Thyroid gland (tissue), 4 donors: ENCODE measurements around the gene FBRSL1. TPM values are rescaled to one million over a fixed set of nuclear protein-coding genes. Genes with fewer than 3 reads are reported as not detected.

Experiments
- DNase-seq, 2 donors: peaks; one replicate each; pipeline ENCODE4 v3.0.0-alpha.2; 2019
- H3K27ac ChIP-seq, 3 donors: fragments of 200-600 bp; sonication (generic); 1 replicate in 2 of 3; 2 replicates in 1 of 3; pipeline ENCODE4 v1.5.1; 2016 to 2019; ENCODE audit warnings: mild to moderate bottlenecking in 1 of 3, moderate library complexity in 1 of 3
- H3K27me3 ChIP-seq: fragments of 200-600 bp; sonication (generic); one replicate; pipeline ENCODE4 v1.5.1; 2019
- H3K36me3 ChIP-seq, 2 donors: fragments of 200-600 bp; sonication (generic); one replicate each; pipeline ENCODE4 v1.5.1; 2016 to 2019
- H3K4me1 ChIP-seq, 2 donors: fragments of 200-600 bp; sonication (generic); one replicate each; pipeline ENCODE4 v1.5.1; 2017 to 2019
- H3K4me3 ChIP-seq, 3 donors: fragments of 200-600 bp; sonication (generic); replicated peaks in 1 of 3; 1 replicate in 2 of 3; 2 replicates in 1 of 3; pipeline ENCODE4 v1.5.1; 2016; ENCODE audit warnings: mild to moderate bottlenecking in 1 of 3
- H3K9me3 ChIP-seq: fragments of 200-600 bp; sonication (generic); one replicate; pipeline ENCODE4 v1.5.1; 2017
- CTCF ChIP-seq, 6 experiments: fragments of 200-600 bp in 3 of 6; fragments of 450-650 bp in 3 of 6; sonication (generic) in 3 of 6; IDR thresholded peaks; one replicate each; pipeline ENCODE4 v1.5.1; 2016 to 2019; ENCODE audit warnings: antibody characterized with exemption in 6 of 6, mild to moderate bottlenecking in 2 of 6, inconsistent platforms in 1 of 6, moderate library complexity in 1 of 6
- POLR2A ChIP-seq, 2 donors: fragments of 450-650 bp; IDR thresholded peaks; one replicate each; pipeline ENCODE4 v1.6.1; 2017; ENCODE audit warnings: antibody characterized with exemption in 2 of 2, mild to moderate bottlenecking in 2 of 2, moderate library complexity in 1 of 2
- WGBS, 2 donors: methylation state at CpG; one replicate each; pipeline ENCODE4 v1.1.5; 2017; 5-methylcytosine and 5-hydroxymethylcytosine counted together
- intact Hi-C: fragments of 100-400 bp; cut with DNase I; formaldehyde crosslinking; loops from one replicate; pipeline ENCODE4 v1.15.1; 2023
- total RNA-seq, 4 donors: library from RNA; depleted of rRNA; stranded (reverse); fragments of >200 nt; gene quantifications; one replicate each; pipeline ENCODE4 v1.2.3, GENCODE V29; 2016

The FBRSL1 gene
- total RNA-seq, 4 donors from 2014 or later, result 9.2 to 19.7 (median 12.0) TPM

GRCh38 chr12:132537836-132538662 is 48.1 kb downstream of the FBRSL1 start:
- DNase-seq, result no peak
- no peak overlapping the region for H3K27ac ChIP-seq
- H3K36me3 ChIP-seq, result no peaks in the 10 kb centered on the region
- intact Hi-C loops, result no loop called here
- H3K4me1 ChIP-seq, result no peaks in the 10 kb centered on the region
- H3K9me3 ChIP-seq, result no peaks in the 10 kb centered on the region
- WGBS, 2 donors, result 83 to 89% methylated on average over 8 to 21 of the region's 29 CpGs
- TF ChIP-seq CTCF (IDR thresholded peaks at IDR 0.05) (no peak), POLR2A (IDR thresholded peaks at IDR 0.05) (no peak)
- H3K27me3 ChIP-seq, result no peaks in the 10 kb centered on the region
- H3K4me3 ChIP-seq, result no peak overlapping the region

GRCh38 chr12:132538663-132538990 is 48.7 kb downstream of the FBRSL1 start:
- intact Hi-C loops, result no loop called here
- H3K27ac ChIP-seq, result no peak overlapping the region
- no peak for TF ChIP-seq POLR2A (IDR thresholded peaks at IDR 0.05)
- TF ChIP-seq CTCF (IDR thresholded peaks at IDR 0.05), result no peak
- no peaks in the 10 kb centered on the region for H3K36me3 ChIP-seq
- WGBS, 2 donors, result 96 to 97% methylated on average over 4 of the region's 4 CpGs
- no peaks in the 10 kb centered on the region for H3K27me3 ChIP-seq
- H3K4me1 ChIP-seq, result no peaks in the 10 kb centered on the region
- H3K4me3 ChIP-seq, result no peak overlapping the region
- no peaks in the 10 kb centered on the region for H3K9me3 ChIP-seq
- DNase-seq, result no peak

DNA sequence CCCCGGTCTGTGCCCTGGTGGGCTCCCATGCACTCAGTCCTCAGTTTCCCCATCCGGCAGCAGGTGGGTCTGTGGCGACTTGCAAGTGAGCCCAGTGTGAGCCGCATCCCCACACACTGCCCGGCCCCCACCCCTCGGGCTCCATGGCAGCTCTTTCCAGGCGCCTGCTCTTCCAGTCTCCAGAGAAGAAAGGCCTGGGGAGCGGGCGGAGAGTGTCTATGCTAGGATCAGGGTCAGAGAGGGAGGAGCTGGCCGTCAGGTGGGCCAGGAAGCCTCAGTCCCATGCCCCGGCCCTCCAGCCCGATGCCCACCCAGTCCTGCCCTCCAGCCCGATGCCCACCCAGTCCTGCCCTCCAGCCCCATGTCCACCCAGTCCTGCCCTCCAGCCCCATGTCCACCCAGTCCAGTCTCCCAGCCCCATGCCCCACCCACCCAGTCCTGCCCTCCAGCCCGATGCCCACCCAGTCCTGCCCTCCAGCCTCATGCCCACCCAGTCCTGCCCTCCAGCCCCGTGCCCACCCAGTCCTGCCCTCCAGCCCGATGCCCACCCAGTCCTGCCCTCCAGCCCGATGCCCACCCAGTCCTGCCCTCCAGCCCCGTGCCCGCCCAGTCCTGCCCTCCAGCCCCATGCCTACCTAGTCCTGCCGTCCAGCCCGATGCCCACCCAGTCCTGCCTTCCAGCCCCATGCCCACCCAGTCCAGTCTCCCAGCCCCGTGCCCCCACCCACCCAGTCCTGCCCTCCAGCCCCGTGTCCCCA is 49.2 kb downstream of the FBRSL1 start:
- Histone ChIP-seq H3K36me3 (no peaks in the 10 kb centered on the region), H3K9me3 (no peaks in the 10 kb centered on the region), H3K27ac (no peak overlapping the region), H3K4me3 (no peak overlapping the region), H3K27me3 (no peaks in the 10 kb centered on the region), H3K4me1 (no peaks in the 10 kb centered on the region)
- no peak for DNase-seq
- 92% methylated on average over 12 to 15 of the region's 23 CpGs for WGBS, 2 donors
- TF ChIP-seq POLR2A (IDR thresholded peaks at IDR 0.05) (no peak), CTCF (IDR thresholded peaks at IDR 0.05) (no peak)
- intact Hi-C loops, result no loop called here

DNA sequence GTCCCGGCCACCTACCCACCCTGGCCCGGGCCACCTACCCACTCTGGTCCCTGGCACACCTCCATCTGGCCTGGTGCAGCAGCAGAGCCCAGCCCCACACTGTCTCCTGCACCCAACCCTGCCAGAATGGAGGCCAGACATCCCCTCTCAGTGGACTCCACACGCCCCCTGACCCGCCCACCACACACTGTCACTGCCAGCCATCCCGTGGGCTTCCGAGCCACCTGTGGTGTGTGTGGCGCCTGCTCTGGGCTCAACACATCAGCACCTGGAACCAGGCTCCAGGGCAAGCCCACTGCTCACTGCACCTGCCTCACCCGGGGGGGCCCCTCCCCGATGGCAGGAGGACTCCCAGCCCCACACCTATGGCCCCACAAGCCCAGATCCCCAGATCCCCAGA is 50.5 kb downstream of the FBRSL1 start:
- WGBS, 2 donors, result 88 to 92% methylated on average over 5 to 6 of the region's 9 CpGs
- H3K4me1 ChIP-seq, result no peaks in the 10 kb centered on the region
- no peak overlapping the region for H3K4me3 ChIP-seq
- intact Hi-C loops, result no loop called here
- H3K9me3 ChIP-seq, result no peaks in the 10 kb centered on the region
- no peak for TF ChIP-seq CTCF (IDR thresholded peaks at IDR 0.05)
- TF ChIP-seq POLR2A (IDR thresholded peaks at IDR 0.05), result no peak
- no peak overlapping the region for H3K27ac ChIP-seq
- H3K36me3 ChIP-seq, result no peaks in the 10 kb centered on the region
- no peak for DNase-seq
- H3K27me3 ChIP-seq, result no peaks in the 10 kb centered on the region

DNA sequence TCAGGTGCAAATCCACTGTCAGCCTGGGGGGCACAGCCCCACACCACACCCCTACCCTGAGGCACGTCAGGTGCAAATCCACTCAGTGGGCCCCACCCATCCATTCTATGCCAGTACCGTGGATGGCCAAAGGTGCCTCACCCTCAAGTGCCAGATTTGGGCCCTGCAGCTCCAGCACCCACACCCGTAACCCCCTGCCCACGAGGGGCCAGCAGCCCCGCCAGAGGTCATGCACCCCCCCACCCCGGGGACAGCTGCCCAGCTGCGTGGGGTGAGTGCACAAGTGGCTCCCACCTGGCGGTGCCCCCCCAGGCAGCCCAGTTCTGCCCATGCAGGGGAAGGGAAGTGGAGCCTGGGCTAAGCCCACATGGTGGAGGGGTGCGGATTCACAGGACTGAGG is 51.2 kb downstream of the FBRSL1 start:
- Histone ChIP-seq H3K4me3 (no peak overlapping the region), H3K4me1 (no peaks in the 10 kb centered on the region), H3K9me3 (no peaks in the 10 kb centered on the region), H3K36me3 (no peaks in the 10 kb centered on the region), H3K27me3 (no peaks in the 10 kb centered on the region), H3K27ac (no peak overlapping the region)
- DNase-seq, result no peak
- 84 to 93% methylated on average over 2 to 5 of the region's 9 CpGs for WGBS, 2 donors
- no peak for TF ChIP-seq POLR2A (IDR thresholded peaks at IDR 0.05)
- no peak for TF ChIP-seq CTCF (IDR thresholded peaks at IDR 0.05)
- intact Hi-C loops, result no loop called here
